ENCODE data around the gene PTPN3.

Gene PTPN3

GRCh38 chr9:109335121-109335520 is 163.0 kb downstream of the PTPN3 start:
- no peak for DNase-seq

- DNase-seq, result no peak
Measured at GRCh38 chr9:109331353-109331752, 166.8 kb downstream of the PTPN3 start.

- no peak for DNase-seq
Measured at GRCh38 chr9:109329638-109330258, 168.4 kb downstream of the PTPN3 start.

- DNase-seq, result no peak
Measured at GRCh38 chr9:109328978-109329637, 169.0 kb downstream of the PTPN3 start.

Measured in NCI-H1930 (cell line).